ENCODE measurements around the gene ARL8A. TPM values are rescaled to one million over a fixed set of nuclear protein-coding genes. Genes with fewer than 3 reads are reported as not detected.

The ARL8A gene
- total RNA-seq, 1 experiment from 2014 or later: 45.6 TPM

GRCh38 chr1:202084791-202085681, 59.5 kb downstream of the ARL8A start:
- no peaks in the 10 kb centered on the region for H3K9me3 ChIP-seq (ENCODE audit: control insufficient read depth in 1 of 2, insufficient read depth in 1 of 2, low read depth in 1 of 2, low read length in 2 of 2)
- H3K79me2 ChIP-seq (ENCODE audit: insufficient read depth, low read length): no peaks in the 10 kb centered on the region
- RAD21 ChIA-PET (ENCODE audit: low non-redundant PET in 1 of 2, low total read pairs in 2 of 2, uncharacterized antibody in 2 of 2, unreplicated experiment in 2 of 2): interaction anchor here (0.5 to 1.9 kb wide), 5 partner anchors 45 to 104 kb away, joined by 3 to 5 read pairs (median 3); no protein-coding TSS in a partner anchor
- intact Hi-C loops (cut with micrococcal nuclease): no loop called here
- no peaks in the 10 kb centered on the region for H3K27me3 ChIP-seq (ENCODE audit: insufficient read depth, low read length)
- H3K36me3 ChIP-seq (ENCODE audit: control insufficient read depth in 1 of 2, insufficient read depth in 2 of 2, low read length in 2 of 2): no peaks in the 10 kb centered on the region
- peak overlapping the region; percentile 80 for H3K27ac ChIP-seq (ENCODE audit: low read depth, low read length)
- H3K4me3 ChIP-seq (replicated peaks in 1 of 2; ENCODE audit: low read depth in 1 of 2, low read length in 2 of 2): 0 out of 4 replicates have a peak overlapping the region, but pooled peaks of 1 of the 2 experiments have one; percentile 2
- ATAC-seq: peak; percentile 86
- H3K4me1 ChIP-seq (ENCODE audit: control insufficient read depth in 1 of 2, insufficient read depth in 2 of 2, low read length in 2 of 2): peaks cover 45 to 64% of the 10 kb centered on the region in 2 experiments
- TF ChIP-seq REST (IDR thresholded peaks at IDR 0.05; ENCODE audit: low read depth) (no peak), RAD21 (IDR thresholded peaks at IDR 0.05; ENCODE audit: low read depth) (no peak), ZFX (IDR thresholded peaks at IDR 0.05) (0 out of 2 replicates have a peak, but pooled peaks have one; percentile 17), JUND (IDR thresholded peaks at IDR 0.05) (no peak), SRF (IDR thresholded peaks at IDR 0.05; ENCODE audit: low read depth) (no peak), TCF7L2 (IDR thresholded peaks at IDR 0.05; ENCODE audit: borderline replicate concordance, extremely low read depth, insufficient read depth, insufficient read length) (peak; percentile 69), POLR2AphosphoS5 (IDR thresholded peaks at IDR 0.05; ENCODE audit: low read depth, low read length) (peak; percentile 1), EZH2phosphoT487 (IDR thresholded peaks at IDR 0.05; ENCODE audit: borderline replicate concordance) (no peak), YY1 (IDR thresholded peaks at IDR 0.05; ENCODE audit: extremely low read depth, insufficient replicate concordance, low read depth, low read length) (peak; percentile 31), ZBTB33 (IDR thresholded peaks at IDR 0.05; ENCODE audit: extremely low read depth, insufficient replicate concordance, low read length) (peak; percentile 7)
- TF ChIP-seq, protein P1, sequence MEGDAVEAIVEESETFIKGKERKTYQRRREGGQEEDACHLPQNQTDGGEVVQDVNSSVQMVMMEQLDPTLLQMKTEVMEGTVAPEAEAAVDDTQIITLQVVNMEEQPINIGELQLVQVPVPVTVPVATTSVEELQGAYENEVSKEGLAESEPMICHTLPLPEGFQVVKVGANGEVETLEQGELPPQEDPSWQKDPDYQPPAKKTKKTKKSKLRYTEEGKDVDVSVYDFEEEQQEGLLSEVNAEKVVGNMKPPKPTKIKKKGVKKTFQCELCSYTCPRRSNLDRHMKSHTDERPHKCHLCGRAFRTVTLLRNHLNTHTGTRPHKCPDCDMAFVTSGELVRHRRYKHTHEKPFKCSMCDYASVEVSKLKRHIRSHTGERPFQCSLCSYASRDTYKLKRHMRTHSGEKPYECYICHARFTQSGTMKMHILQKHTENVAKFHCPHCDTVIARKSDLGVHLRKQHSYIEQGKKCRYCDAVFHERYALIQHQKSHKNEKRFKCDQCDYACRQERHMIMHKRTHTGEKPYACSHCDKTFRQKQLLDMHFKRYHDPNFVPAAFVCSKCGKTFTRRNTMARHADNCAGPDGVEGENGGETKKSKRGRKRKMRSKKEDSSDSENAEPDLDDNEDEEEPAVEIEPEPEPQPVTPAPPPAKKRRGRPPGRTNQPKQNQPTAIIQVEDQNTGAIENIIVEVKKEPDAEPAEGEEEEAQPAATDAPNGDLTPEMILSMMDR (IDR thresholded peaks at IDR 0.05 in 2 of 3, conservative IDR thresholded peaks at IDR 0.05 in 1 of 3; ENCODE audit: borderline replicate concordance in 1 of 3, insufficient read depth in 1 of 3, low read depth in 2 of 3, low read length in 2 of 3): no peak
- no peaks in the 10 kb centered on the region for H4K20me1 ChIP-seq (ENCODE audit: insufficient read depth)
- H3K9me2 ChIP-seq (ENCODE audit: insufficient read depth): no peaks in the 10 kb centered on the region
- POLR2A ChIA-PET: interaction anchor here (0.7 to 5.5 kb wide), 5 partner anchors 28 to 189 kb away, joined by 3 to 55 read pairs (median 4); partner anchors contain the start of gene ELF3
- CTCF ChIA-PET: interaction anchor here (0.6 to 1.0 kb wide), 2 partner anchors 66 to 85 kb away, joined by 3 to 4 read pairs; no protein-coding TSS in a partner anchor
- no TSS peak for BruUV-seq (replicated peaks)
- peak; percentile 87 for DNase-seq (ENCODE audit: low read depth, low spot score)
- H2AFZ ChIP-seq (ENCODE audit: low read depth, low read length, poor library complexity, severe bottlenecking): peak overlapping the region; percentile 24
- peak overlapping the region; percentile 44 for H3K9ac ChIP-seq (ENCODE audit: low read length)
- H3K4me2 ChIP-seq (ENCODE audit: low read length): peak overlapping the region; percentile 65
